Endothelial cell (in vitro differentiated cells): ENCODE measurements around the gene ORM1. TPM values are rescaled to one million over a fixed set of nuclear protein-coding genes. Genes with fewer than 3 reads are reported as not detected.

Experiments
- DNase-seq: peaks from one replicate; pipeline ENCODE4 v3.0.0; 2021; ENCODE audit warnings: low spot score
- H3K27ac Mint-ChIP-seq: one replicate; pipeline ENCODE4 v1.8.0; 2021; ENCODE audit warnings: mixed read lengths, inconsistent platforms; ENCODE audit not compliant: unreplicated experiment
- H3K27me3 Mint-ChIP-seq: one replicate; pipeline ENCODE4 v1.8.0; 2021; ENCODE audit warnings: mild to moderate bottlenecking, moderate library complexity, mixed read lengths, inconsistent platforms; ENCODE audit not compliant: unreplicated experiment
- H3K36me3 Mint-ChIP-seq: one replicate; pipeline ENCODE4 v1.8.0; 2021; ENCODE audit warnings: mild to moderate bottlenecking, low read depth, mixed read lengths, inconsistent platforms; ENCODE audit not compliant: unreplicated experiment
- H3K4me1 Mint-ChIP-seq: one replicate; pipeline ENCODE4 v1.8.0; 2021; ENCODE audit warnings: mild to moderate bottlenecking, mixed read lengths, inconsistent platforms; ENCODE audit not compliant: unreplicated experiment
- H3K4me3 Mint-ChIP-seq: one replicate; pipeline ENCODE4 v1.8.0; 2021; ENCODE audit warnings: mild to moderate bottlenecking, mixed read lengths, inconsistent platforms; ENCODE audit not compliant: unreplicated experiment
- H3K9me3 Mint-ChIP-seq: one replicate; pipeline ENCODE4 v1.8.0; 2021; ENCODE audit warnings: mixed read lengths, inconsistent platforms; ENCODE audit not compliant: unreplicated experiment
- total RNA-seq: library from RNA; stranded (reverse); fragmentation: NEBNext Ultra II Directional; extraction: Animal tissue kit (Norgen Biotek cat#: 25700); gene quantifications from one replicate; pipeline ENCODE4 v1.2.1, GENCODE V29; 2021; ENCODE audit not compliant: unreplicated experiment
- TF ChIP-seq, protein P1 (sequence below): fragments of 200-600 bp; sonication (generic); IDR thresholded peaks from one replicate; pipeline ENCODE4 v1.5.0; 2021; ENCODE audit warnings: antibody characterized with exemption; ENCODE audit not compliant: unreplicated experiment

The ORM1 gene
- total RNA-seq, 1 donor from 2014 or later = not detected

DNA sequence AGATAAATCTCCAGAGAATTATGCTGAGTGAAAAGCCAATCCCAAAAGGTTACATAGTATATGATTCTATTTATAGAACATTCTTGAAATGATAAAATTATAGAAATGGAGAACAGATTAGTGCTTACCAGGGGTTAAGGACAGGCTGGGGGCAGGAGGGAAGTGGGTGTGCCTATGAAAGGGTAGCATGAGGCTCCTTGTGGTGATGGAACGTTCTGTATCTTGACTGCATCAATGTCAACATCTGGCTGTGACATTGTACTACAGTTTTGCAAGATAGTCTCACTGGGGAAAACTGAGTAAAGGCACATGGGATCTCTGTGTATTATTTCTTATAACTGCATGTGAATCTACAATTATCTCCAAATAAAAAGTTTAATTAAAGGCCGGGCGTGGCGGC is 29.0 kb downstream of the ORM1 start:
- DNase-seq = no peak
- Mint-ChIP-seq H3K27me3 (peaks cover 4% of the 10 kb centered on the region), H3K4me1 (no peaks in the 10 kb centered on the region), H3K27ac (no peak overlapping the region), H3K9me3 (no peaks in the 10 kb centered on the region), H3K36me3 (peaks cover 39% of the 10 kb centered on the region), H3K4me3 (no peak overlapping the region)
- TF ChIP-seq, protein P1, sequence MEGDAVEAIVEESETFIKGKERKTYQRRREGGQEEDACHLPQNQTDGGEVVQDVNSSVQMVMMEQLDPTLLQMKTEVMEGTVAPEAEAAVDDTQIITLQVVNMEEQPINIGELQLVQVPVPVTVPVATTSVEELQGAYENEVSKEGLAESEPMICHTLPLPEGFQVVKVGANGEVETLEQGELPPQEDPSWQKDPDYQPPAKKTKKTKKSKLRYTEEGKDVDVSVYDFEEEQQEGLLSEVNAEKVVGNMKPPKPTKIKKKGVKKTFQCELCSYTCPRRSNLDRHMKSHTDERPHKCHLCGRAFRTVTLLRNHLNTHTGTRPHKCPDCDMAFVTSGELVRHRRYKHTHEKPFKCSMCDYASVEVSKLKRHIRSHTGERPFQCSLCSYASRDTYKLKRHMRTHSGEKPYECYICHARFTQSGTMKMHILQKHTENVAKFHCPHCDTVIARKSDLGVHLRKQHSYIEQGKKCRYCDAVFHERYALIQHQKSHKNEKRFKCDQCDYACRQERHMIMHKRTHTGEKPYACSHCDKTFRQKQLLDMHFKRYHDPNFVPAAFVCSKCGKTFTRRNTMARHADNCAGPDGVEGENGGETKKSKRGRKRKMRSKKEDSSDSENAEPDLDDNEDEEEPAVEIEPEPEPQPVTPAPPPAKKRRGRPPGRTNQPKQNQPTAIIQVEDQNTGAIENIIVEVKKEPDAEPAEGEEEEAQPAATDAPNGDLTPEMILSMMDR = no peak

DNA sequence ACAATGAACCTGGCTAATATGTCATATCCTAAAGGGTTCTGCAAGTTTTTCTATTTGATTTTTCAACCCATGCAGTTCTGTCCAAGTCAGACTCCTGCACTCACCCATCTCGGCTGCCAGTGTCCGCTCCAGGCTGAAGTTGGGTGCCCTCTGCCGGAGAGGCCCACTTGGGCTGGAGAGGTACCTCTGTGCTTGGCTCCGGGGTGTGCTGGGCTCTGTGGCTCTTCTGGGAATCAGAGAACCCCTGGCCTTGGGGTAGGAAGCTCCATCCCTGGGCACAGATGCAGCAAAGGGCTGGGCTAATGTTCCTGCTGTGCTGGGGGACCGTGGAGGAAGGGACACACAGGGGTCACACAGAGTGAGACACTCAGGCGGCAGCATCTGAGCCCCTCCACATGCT is 32.9 kb downstream of the ORM1 start:
- Mint-ChIP-seq H3K27ac (no peak overlapping the region), H3K4me3 (no peak overlapping the region), H3K27me3 (peaks cover 3% of the 10 kb centered on the region), H3K9me3 (no peaks in the 10 kb centered on the region), H3K4me1 (no peaks in the 10 kb centered on the region), H3K36me3 (peaks cover 41% of the 10 kb centered on the region)
- TF ChIP-seq, protein P1 = no peak
- DNase-seq = no peak

DNA sequence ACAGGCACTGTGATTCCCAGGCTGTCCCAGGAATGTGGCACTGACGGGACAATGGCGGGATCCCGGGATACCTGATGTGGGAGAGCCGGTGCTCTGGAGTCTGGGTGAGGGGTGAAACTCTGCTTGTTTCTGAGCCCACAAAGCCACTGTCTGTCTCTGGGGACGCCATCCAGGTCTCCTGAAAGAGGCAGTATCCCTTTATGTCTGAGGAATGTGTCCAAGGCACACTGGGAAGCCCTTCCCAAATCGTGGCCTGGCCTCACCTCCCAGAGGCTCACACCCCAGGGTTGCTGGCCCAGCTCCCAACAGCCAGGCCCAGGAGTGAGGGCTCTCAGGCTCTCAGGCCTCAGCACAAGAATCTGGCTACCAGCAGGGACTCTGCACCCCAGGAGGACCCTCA is 33.9 kb downstream of the ORM1 start:
- Mint-ChIP-seq H3K4me1 (no peaks in the 10 kb centered on the region), H3K36me3 (peaks cover 51% of the 10 kb centered on the region), H3K4me3 (peak overlapping the region; percentile 10), H3K9me3 (no peaks in the 10 kb centered on the region), H3K27ac (no peak overlapping the region), H3K27me3 (peaks cover 8% of the 10 kb centered on the region)
- TF ChIP-seq, protein P1 = no peak
- DNase-seq = no peak

DNA sequence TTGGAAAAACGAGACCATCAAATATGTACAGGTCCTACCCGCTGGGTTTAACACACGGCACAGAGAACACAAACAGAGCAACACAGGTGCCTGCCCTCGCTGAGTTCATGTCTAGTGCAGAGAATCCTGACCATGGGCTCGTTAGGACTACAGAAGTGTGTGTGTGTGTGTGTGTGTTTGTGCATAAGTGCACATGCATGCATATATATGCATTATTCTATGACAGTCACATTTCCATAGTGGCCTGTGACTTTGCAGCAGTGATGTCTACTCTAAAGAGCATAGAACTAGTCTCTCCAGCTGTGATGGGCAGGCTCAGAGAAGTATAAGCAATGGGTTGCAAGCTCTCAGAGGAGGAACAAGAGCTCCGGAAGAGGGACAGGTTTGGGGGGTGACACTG is 34.5 kb downstream of the ORM1 start:
- H3K27ac Mint-ChIP-seq = no peak overlapping the region

DNA sequence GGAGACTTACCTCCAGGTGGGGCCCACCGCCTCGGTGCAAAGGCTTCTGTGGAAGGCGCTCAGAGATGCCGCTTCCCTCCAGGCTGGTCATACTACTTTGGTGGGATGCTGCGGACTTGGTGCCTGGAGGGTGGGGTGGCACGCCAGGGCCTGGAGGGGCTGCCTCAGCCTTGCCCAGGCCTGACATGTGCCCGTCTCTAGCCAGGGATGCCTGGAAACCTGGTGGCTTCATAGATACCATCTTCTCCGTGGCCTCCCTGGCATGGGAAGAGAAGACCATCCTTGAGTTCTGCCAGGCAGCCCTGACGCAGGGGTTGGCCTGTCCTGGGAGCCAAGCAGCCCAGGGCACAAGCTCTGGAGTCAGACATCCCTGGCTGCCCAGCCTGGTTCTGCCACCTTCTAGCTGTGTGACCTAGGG is 35.0 kb downstream of the ORM1 start:
- Mint-ChIP-seq H3K36me3 (peaks cover 45% of the 10 kb centered on the region), H3K27me3 (peaks cover 5% of the 10 kb centered on the region)
- TF ChIP-seq, protein P1 = no peak

More for the DNA sequence above, 34.5 kb downstream of the ORM1 start:
- peak overlapping the region; percentile 16 for H3K4me3 Mint-ChIP-seq
- no peak for DNase-seq
- H3K27me3 Mint-ChIP-seq = peaks cover 5% of the 10 kb centered on the region
- H3K4me1 Mint-ChIP-seq = no peaks in the 10 kb centered on the region
- TF ChIP-seq, protein P1 = no peak
- no peaks in the 10 kb centered on the region for H3K9me3 Mint-ChIP-seq
- peaks cover 48% of the 10 kb centered on the region for H3K36me3 Mint-ChIP-seq

More for the DNA sequence above, 35.0 kb downstream of the ORM1 start:
- no peak for DNase-seq
- Mint-ChIP-seq H3K4me1 (no peaks in the 10 kb centered on the region), H3K27ac (no peak overlapping the region), H3K4me3 (no peak overlapping the region), H3K9me3 (no peaks in the 10 kb centered on the region)
